ENCODE data around the gene AIG1.

Gene AIG1

DNA sequence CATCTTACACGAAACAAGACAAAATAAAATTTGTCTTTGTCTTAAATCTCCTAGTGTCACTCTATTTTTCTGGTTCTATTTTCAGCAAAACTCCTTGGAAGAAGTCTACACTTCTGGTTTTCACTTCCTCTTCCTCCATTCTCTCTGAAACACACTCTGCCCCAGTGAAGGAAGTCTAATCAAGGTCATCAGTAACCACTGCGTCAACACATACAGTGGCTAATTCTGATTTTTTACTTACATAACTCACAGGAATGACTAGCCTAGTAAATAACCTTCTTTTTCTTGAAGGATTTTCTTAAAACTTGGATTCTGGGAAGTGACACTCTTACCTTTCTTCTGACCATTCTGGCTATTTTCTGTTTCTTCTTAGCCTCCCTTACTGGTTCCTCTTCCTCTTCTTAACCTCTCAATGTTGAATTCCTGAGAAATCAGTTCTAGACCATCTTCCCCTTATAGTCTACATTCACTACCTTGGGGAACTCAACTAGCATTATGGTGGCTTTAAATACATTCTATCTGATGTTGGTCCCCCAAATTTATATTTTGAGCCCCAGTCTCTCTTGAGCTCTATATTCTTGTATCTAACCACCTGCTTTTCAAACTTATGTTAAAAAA is 37.5 kb downstream of the AIG1 start:
- DNase-seq = peak; percentile 81

DNA sequence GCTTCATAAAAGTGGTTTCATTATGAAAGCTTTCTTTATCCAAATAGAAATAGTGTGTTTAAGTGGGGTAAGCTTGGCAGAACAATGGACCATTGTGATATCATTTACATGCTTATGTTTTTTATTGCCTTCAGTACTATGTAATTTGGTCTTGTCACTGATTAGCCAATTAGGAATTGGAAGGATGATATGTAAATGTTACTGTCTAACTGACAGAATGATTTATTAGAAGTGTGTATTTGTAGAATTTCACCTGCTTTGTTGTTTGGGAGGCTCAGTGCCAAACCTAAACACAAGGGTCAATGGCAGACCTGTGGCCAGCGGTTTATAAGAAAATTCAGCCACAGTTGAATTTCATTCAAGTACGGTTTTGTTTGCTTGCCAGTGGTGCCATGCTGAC is 39.0 kb downstream of the AIG1 start:
- no peak for DNase-seq

DNA sequence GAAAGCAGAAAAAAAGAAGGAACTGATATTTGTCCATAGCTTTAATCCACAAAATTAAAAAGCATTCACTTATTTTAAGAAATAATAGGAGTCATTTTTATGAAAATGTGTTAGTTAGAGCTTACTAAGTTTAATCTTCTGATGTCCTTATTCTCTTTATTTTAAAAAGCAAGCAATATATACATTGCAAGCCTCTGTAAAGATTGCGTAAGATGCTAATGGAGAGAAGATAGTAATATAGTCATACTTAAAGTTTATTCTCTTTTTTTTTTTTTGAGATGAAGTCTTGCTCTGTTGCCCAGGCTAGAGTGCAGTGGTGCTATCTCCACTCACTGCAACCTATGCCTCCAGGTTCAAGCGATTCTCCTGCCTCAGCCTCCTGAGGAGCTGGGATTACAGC is 39.7 kb downstream of the AIG1 start:
- DNase-seq = no peak

DNA sequence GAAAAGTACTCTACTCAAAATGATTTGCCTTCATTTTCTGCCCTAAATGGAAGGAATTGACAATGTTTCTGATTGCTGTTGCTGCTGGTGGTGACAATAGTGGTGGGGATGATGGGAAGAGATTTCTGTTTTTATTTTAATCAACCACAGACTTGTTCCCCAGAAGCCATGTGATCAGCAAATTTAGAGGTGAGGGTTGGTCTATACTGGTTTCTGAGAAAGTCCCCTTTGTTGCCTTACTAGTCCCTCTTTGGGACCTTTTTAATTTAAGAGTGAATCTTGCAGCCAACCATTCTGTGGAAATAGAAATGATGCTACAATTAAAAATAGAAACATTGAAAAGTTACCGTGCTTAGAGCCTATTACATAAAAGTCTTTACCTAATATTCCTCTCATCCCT is 43.2 kb downstream of the AIG1 start:
- DNase-seq = no peak

DNA sequence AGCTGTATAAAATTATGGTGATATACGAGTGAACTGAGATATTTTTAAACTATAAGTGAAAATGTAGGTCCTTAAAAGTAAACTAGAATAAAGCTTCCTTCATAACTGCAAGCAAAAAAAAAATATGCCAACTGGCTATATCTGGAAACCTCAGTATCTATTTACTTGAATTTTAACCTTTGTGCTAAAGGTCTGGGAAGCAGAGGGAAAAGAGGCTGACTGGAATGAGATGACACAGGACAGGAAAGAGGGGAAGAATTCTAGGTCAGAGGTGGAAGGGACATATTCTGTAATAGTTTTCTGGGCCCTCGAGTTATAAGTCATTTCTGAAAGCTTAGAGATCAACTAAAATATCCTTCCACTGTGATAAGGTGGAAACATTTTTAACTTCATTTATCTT is 46.8 kb downstream of the AIG1 start:
- DNase-seq = no peak

DNA sequence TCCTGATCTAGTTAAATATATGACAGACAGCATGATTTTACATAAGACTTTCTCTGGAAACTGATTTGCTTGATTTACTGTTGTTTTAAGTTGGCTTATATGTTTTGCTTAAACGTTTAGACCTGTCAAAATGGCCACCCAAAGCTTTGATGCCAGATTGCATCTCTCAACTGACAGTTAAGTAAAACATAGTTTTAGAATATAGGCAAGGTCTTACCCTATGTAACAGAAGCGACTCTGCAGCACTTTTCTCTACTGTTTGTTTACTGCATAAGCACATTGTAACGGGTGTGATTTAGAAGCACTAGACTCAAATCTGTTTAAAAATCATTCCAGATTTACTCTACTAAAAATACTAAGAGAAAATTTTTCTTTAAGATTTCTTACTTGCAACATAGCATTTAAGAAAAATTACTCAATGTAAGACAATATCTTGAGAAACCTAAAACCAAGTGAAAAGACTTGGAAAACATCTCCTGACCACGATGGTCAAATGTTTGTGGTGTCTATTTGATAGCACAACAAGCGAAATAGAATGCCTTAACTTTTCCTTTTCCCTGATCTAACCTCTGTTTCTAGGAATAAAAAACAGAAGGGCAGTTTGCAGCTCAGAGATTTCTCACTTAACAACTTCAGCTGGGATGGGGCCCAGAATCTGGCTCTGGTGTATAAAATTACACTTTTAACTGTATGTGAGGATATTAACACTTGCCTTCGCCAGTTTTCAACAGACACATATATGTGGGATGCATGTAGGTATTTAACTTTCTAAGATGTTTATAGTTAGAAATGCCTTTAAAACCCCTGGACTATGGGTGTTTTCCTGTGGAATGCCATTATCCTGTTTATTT is 47.4 kb downstream of the AIG1 start:
- no peak for DNase-seq

DNA sequence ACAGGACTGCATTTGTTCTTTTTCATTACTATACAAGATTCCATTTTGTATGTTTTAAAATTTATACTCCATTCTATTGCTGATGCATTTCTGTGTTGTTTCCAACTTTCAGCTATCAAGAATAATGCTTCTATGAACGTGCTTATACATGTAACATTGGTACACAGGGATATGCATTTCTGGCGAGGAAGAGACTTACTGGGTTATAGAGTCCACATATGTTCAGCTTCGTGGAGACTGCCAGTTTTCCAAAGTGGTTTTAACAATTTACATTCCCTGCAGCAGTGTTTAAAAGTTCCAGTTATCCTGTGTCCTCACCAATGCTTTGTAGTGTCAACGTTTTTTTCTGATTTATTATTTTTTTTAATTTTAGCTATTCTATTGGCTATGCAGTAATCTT is 48.5 kb downstream of the AIG1 start:
- DNase-seq = no peak

DNA sequence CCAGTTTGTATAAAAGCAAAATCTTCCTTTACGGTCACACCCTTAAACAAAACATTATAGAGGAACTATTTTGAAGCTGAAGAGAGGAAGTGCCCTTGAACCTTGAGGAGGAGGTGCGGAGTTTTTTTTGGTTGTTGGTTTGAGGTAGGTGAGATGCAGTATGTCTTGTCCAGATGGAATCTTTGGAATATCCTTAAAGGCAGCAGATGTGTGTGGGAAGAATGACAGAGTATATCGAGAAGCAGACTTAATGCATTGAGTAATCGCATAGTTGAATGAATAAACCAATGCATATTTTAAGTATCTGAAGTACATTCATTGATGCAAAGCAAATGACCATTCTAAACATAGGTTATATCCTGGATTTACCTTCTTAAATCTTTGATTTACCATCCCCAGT is 49.9 kb downstream of the AIG1 start:
- DNase-seq = no peak

DNA sequence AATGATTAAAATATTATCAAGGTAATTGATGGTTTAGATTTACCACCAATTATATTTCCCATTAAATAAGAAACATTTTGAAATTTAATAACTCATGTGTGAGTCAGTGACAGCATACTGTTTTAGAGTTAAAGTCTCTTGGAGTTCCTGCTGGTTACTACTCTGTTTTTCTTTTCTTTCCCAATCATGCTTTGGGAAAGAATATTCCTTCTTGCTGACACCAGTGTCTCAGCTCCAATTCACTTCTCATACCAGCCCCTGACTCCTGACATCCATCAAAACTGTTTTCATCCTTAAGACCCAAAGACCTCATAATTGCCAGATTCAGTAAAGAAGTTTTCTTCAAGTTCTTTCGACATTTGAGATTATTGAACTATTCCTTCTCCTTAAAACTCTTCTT is 50.3 kb downstream of the AIG1 start:
- no peak for DNase-seq

DNA sequence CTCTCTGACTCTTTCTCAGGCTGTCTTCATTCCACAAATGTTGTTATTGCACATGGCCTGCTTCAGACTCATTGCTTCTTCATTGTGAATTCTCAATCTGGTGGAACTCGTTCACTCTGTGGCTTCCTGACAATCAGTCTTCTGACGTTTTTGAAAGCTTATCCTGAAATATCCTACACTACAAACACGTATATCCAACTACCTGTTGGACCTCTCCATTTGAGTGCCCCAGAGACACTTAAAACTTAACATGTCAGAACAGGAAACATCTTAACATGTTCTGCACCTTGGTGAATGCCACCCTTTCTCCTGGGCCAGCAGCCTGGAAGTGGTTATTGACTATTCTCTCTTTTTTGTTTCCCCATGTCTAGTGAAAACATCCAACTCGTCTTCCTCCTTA is 50.8 kb downstream of the AIG1 start:
- no peak for DNase-seq

DNA sequence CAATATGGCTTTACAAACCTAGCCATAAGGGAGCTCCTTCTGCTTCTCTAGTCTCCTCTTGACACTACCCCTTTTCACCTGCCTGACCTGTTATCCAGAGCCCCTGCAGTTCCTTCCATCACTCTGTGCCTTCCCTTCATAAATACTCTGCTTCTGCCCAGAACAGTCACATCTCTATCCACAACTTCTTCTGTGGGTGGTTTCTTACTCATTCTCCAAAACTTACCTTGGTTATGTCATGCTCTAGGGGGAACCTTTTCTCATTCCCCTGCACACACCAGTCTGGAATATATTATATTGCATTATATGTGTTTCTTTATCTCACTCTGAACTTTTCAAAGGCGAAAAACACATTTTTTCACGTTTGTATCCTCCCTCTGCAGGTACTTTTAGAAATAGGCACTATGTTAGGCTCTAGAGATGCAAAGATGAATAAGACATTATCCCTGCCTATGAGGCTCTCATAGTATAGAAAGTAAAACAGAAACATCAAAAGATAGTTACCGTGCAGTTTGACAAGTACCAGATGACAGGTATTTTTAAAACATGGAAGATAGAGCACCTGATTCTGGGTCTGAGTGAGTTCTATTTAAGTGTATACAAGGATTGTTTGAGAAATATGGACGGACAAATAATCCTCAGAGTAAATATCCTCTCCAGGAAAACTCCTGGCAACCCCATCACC is 51.5 kb downstream of the AIG1 start:
- DNase-seq = no peak

DNA sequence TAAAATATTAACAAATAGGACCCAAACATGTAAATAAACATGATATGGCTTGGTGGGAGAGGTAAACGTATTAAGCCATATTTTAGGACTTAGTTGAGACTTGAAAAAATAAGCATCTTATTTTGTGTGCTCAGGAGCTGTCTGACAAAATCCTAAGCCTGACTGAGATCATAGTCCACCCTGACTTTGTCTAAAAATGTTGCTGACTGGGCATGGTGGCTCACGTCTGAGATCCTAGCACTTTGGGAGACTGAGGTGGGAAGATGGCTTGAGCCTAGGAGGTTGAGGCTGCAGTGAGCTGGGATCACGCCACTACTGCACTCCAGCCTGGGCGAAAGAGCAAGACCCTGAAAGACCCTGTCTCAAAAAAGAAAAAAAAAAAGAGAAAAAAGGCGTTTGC is 52.1 kb downstream of the AIG1 start:
- no peak for DNase-seq

DNA sequence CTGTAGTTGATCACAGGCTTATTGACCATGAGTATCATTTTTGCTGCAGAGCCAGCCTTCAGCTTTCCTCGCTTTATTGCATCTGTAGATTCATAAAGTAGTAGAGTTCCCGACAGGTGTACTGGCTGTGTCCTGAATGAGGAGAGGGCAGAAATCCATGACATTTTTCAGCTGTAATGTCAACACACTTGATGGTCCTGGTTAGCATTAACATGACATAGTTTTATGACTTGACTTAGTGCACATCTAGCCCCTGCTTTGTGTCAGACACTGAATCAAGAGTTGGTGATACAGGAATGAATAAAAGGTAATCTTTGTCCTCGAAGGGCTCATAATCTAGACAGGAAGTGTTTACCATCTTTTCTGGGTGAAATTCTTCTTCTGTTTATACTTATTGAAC is 55.0 kb downstream of the AIG1 start:
- DNase-seq = no peak

DNA sequence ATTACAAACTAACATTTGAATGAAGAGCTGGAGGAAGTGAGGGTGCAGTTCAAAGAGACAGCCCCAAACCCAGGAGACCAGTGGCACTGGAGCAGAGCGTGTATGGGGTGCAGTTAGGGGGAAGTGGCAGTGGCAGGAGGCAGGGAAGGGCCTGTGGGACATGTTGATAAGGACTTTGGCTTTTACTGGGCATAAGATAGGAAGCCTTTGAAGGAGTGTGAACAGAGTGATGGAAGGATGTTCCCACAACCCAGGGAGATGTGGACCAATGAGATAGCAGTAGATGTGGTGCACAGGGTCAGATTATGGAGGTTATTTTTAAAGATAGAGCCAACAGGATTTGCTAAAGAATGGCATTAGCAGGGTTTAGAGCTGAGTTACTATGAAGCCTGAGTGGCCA is 56.4 kb downstream of the AIG1 start:
- DNase-seq = no peak

DNA sequence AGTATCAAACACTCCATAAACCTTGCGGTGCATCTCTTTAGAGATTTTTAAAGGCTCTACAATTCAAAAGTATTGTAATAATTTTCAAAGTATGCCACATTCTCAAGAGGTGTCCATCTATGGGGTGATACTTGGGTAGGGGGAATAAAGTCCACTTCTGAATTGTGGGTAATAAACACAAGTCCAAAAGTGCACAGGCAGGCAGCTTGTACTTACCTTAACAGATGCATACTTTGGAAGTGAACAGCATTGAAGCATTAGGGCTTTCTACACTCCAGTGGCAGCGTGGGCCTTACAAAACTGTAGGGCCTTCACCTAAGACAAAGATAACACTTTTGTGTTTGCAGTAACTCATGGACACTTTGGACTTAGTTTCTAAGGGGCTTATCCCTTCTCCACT is 58.6 kb downstream of the AIG1 start:
- DNase-seq = no peak

DNA sequence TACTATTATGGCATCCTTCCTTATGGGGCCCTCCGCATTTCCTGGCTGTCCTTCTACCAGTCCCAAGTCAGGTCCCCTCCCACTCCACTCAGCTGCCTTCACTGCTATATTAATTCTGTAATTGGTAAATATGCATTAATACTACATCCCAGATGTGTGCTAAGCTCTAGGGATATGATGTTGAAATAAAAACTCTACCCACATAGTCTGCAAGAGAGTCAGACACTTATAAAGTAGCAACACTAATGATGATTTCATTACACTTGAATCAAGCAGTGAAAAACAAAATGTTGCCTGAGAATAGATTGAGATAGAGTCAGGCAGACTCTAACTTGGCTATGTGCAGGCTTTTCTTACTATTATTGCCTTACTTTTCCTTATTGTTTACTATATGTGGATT is 62.4 kb downstream of the AIG1 start:
- no peak for DNase-seq

DNA sequence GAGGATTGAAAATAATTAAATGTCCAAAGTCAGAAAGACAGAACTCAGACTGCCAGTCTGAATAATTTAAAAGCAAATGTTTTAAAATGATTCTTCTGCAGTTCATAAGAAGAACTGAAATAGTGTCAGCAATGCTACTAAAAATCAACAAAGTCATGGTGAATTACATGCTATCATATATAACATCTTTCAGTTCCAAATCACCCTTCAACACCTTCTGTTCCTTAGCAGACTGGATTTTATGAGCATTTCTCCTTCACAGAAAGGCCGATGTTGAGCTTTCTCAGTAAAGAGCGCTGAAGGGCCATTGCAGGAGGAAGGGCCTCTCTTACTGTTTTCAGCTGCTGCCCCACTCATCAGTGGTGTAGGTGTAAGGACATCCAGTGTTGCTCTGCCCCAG is 63.3 kb downstream of the AIG1 start:
- no peak for DNase-seq

DNA sequence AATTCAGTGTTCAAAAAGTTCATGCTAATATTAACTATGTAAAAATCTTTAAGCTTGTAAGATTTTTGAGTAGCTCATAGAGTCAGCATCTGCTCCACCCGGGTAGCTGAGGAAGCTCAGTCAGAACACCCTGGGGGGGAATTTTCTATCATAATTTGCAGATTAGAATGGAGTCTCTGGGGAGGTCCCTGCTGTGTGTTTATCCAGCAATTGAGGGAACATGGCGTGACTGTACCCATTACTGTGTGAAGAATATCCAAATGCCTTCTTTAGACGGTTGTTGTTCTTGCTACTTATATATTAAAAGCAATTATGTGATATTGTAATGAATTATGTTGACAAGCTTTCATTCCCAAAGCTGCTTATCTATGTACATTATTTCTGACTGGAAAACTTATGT is 64.8 kb downstream of the AIG1 start:
- no peak for DNase-seq

DNA sequence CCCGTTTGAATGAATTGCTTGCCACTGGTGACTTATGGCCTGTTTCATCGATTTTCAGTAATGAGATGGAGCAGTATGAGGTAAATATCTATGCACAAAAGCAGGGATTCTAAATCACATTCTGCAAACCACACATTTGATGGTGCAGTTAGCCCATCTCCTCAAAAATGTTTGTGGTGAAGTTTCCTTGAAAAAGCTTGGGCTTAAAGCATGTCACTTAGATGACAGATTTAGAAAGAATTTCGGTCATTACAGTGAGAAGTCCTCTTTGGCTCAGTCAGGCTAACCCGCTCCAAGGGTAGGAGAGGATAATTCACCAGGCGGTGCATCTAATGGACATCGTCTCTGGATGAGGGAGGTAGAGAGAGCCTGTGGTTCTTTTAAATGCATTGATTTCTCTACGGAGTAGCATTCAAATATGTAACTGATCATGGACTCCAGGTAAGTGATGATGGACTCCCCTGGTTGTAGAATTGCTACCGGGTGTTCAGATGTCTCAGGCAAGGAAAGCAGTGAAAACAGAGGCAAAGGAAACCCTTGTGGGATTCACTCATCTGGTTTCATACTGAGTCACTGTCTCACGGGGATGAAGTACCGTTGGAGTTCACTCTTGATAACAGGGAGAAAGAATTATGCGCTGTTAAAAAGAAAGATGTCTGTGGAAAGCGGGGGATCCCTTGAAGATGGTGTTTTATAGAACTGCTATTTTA is 65.3 kb downstream of the AIG1 start:
- no peak for DNase-seq

DNA sequence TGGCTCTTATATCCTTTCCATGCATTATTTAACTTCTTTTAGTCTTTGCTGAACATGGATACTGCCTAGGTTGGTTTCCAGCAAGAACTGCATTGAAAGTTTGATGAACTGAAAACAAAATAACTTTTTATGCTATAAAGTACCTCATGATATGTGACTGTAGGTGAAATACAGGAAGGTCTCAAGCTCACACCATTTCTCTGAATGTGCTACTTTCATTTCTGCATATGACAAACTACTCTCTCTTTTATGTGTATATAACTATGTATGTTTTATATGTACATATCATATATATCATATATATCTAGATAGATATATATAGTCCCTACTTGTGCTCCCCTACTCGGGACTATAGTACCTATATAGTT is 65.9 kb downstream of the AIG1 start:
- no peak for DNase-seq

DNA sequence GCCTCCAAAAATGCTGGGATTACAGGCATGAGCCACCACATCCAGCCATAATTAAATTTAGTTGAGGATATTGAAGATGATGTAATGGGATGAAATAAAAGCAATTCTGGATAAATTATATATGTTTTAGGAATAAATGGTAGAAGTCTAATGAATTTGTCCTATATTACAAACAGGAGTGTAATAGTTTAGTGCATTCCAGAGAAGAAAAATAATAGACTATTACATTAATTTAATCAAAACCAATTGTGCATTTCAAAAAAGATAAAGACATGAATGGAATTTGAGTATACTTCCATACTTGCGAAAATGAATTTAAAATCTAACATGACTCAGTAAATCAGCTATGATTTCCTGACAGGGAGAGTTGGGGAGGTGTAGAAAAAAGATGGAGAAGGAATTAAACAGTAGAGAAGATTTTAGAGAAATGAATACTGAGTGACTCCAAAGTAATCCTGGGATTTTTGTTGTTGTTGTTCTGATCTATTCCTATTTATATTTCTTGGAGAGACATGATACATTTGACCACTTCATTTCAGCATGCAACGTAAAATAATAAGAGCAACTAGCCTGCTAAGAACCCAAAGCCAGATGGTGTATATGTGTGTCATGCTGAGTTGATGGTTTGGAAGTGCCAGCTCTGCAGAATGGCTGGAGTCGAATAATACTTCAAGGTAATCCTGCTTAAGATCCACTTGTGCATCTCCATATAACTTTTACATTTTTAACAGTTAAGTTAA is 67.4 kb downstream of the AIG1 start:
- DNase-seq = no peak

DNA sequence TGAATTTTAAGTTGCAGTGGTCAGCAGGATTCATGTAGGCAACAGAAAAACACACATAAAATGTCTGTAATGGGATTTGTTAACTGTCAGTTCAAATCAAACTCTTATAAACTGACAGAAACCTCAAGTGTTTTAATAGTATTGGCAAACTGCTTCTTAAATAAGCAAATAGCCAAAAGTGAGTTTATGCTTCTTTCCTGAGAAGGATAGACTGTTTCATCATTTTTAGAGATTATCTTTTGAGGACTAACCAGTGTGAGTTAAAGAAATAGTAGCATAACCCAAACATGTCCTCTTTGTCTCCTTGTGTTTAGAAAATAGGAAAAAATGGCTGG is 68.0 kb downstream of the AIG1 start:
- DNase-seq = no peak

DNA sequence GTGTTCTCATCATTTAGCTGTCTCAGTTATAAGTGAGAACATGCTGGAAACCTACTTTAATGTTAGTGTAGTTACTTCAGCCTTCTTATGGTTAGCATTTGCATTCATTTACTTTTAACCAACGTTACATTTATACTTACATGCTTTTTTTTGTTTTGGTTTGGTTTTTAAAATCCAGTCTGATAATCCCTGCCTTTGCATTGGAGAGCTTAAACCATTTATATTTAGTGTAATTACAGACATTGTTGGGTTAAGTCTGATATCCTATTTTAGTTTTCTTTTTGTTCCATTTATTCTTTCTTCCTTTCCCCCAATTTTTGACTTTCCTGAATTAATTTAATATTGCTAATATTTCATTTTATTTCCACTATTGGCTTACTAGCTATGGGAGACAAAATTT is 70.2 kb downstream of the AIG1 start:
- no peak for DNase-seq
